A549 (cell line): ENCODE measurements around the gene SWSAP1. TPM values are rescaled to one million over a fixed set of nuclear protein-coding genes. Genes with fewer than 3 reads are reported as not detected.

Experiments used
- ATAC-seq, 2 experiments: fragments of 200-7000 bp in 1 of 2; fragments of >200 bp in 1 of 2; cut with Nextera tagmentation in 1 of 2; cut with Tn5 transposase in 1 of 2; 3 replicates each; pipeline versions ENCODE4 v1.8.0 to v1.9.1; 2018 to 2020; ENCODE audit warnings: mild to moderate bottlenecking in 1 of 2, moderate library complexity in 1 of 2
- CTCF ChIA-PET: fragments of 300-600 bp; sonication (Branson Sonifier 250); formaldehyde crosslinking; extraction: SDS; loops from one replicate; lab custom pipeline; 2021; ENCODE audit warnings: antibody characterized with exemption, inconsistent platforms; lab: Yijun Ruan, JAX
- POLR2A ChIA-PET: fragments of 350-600 bp; formaldehyde crosslinking; extraction: SDS; loops from one replicate; lab custom pipeline; 2021; ENCODE audit warnings: antibody characterized with exemption, inconsistent platforms; lab: Yijun Ruan, JAX
- DNase-seq, 2 experiments: peaks; one replicate each; pipeline versions ENCODE4 v3.0.0 to v3.0.0-alpha.2; 2011 to 2016; ENCODE audit warnings: low read depth in 1 of 2, low spot score in 1 of 2
- FAIRE-seq: peaks from 2 replicates; lab custom pipeline; 2011; peaks lifted over from hg19 to GRCh38; lab: Jason Lieb, UNC
- H3K27ac ChIP-seq, 2 experiments: fragments of >200 bp; sonication (Bioruptor Twin); formaldehyde crosslinking; 3 replicates each; pipeline ENCODE4 v1.5.1; 2016 to 2017
- H3K4me1 ChIP-seq: fragments of >200 bp; sonication (Bioruptor Twin); formaldehyde crosslinking; 3 replicates; pipeline ENCODE4 v1.6.1; 2016
- H3K4me2 ChIP-seq: fragments of >200 bp; sonication (Bioruptor Twin); formaldehyde crosslinking; 3 replicates; pipeline ENCODE4 v1.6.1; 2016
- H3K4me3 ChIP-seq: fragments of >200 bp; sonication (Bioruptor Twin); formaldehyde crosslinking; 3 replicates; pipeline ENCODE4 v1.5.1; 2016
- H3K9me3 ChIP-seq: fragments of >200 bp; sonication (Bioruptor Twin); formaldehyde crosslinking; 3 replicates; pipeline ENCODE4 v1.6.1; 2016
- BCL3 ChIP-seq: fragments of >200 bp; sonication (Bioruptor Twin); formaldehyde crosslinking; IDR thresholded peaks from 3 replicates; pipeline ENCODE4 v1.6.1; 2016
- CBX2 ChIP-seq: fragments of 200-600 bp; sonication (generic); IDR thresholded peaks from 2 replicates; pipeline ENCODE4 v1.6.1; 2016; ENCODE audit warnings: low read depth, mild to moderate bottlenecking, borderline replicate concordance
- CEBPB ChIP-seq, 2 experiments: fragments of >200 bp in 1 of 2; sonication (Bioruptor Twin) in 1 of 2; formaldehyde crosslinking in 1 of 2; IDR thresholded peaks; 2 replicates each; pipeline ENCODE4 v1.6.1; 2012 to 2016
- E2F6 ChIP-seq: IDR thresholded peaks from 2 replicates; pipeline ENCODE4 v1.6.1; 2012; ENCODE audit warnings: low read depth, borderline replicate concordance
- EHMT2 ChIP-seq: fragments of 200-600 bp; sonication (generic); IDR thresholded peaks from 2 replicates; pipeline ENCODE4 v1.6.1; 2016; ENCODE audit warnings: antibody characterized with exemption, low read depth, mild to moderate bottlenecking, moderate library complexity
- ESRRA ChIP-seq: fragments of 150-350 bp; IDR thresholded peaks from 2 replicates; pipeline ENCODE4 v1.6.1; 2014; ENCODE audit warnings: mild to moderate bottlenecking, low read length, borderline replicate concordance
- FOSL2 ChIP-seq, 2 experiments: fragments of 450-650 bp in 1 of 2; fragments of >200 bp in 1 of 2; sonication (Bioruptor Twin) in 1 of 2; formaldehyde crosslinking; IDR thresholded peaks; 2 replicates each; pipeline versions ENCODE4 v1.5.0 to v1.6.1; 2016 to 2020; ENCODE audit warnings: mild to moderate bottlenecking in 1 of 2, moderate library complexity in 1 of 2
- HMGXB4 ChIP-seq: fragments of 250-450 bp; sonication (Bioruptor Pico); IDR thresholded peaks from 2 replicates; pipeline ENCODE4 v1.5.0; 2021; ENCODE audit warnings: mild to moderate bottlenecking, moderate library complexity, borderline replicate concordance
- HOXB13 ChIP-seq: fragments of 250-450 bp; sonication (Bioruptor Pico); IDR thresholded peaks from 2 replicates; pipeline ENCODE4 v1.5.0; 2020; ENCODE audit warnings: low read depth, mild to moderate bottlenecking, moderate library complexity
- JUN ChIP-seq, 2 experiments: fragments of >200 bp; sonication (Bioruptor Twin); formaldehyde crosslinking; IDR thresholded peaks; 2 replicates in 1 of 2; 3 replicates in 1 of 2; pipeline ENCODE4 v1.6.1; 2016 to 2017
- KDM1A ChIP-seq: fragments of 200-600 bp; sonication (generic); IDR thresholded peaks from 2 replicates; pipeline ENCODE4 v1.6.1; 2016; ENCODE audit warnings: low read depth, mild to moderate bottlenecking
- MAX ChIP-seq: IDR thresholded peaks from 2 replicates; pipeline ENCODE4 v1.6.1; 2012
- MAZ ChIP-seq: fragments of 150-350 bp; IDR thresholded peaks from 2 replicates; pipeline ENCODE4 v1.6.1; 2014; ENCODE audit warnings: antibody characterized with exemption, low read depth, low read length, borderline replicate concordance
- PBX3 ChIP-seq: IDR thresholded peaks from 2 replicates; pipeline ENCODE4 v1.6.1; 2012
- POLR2A ChIP-seq: IDR thresholded peaks from 2 replicates; pipeline ENCODE4 v1.6.1; 2012; ENCODE audit warnings: mild to moderate bottlenecking, low read length
- RNF2 ChIP-seq: fragments of 200-600 bp; sonication (generic); IDR thresholded peaks from 2 replicates; pipeline ENCODE4 v1.6.1; 2016; ENCODE audit warnings: low read depth, mild to moderate bottlenecking, antibody characterized with exemption, moderate library complexity, borderline replicate concordance
- SMC3 ChIP-seq: fragments of >200 bp; sonication (Bioruptor Twin); formaldehyde crosslinking; IDR thresholded peaks from 3 replicates; pipeline ENCODE4 v1.6.1; 2018; ENCODE audit warnings: inconsistent platforms
- SREBF2 ChIP-seq: fragments of 450-650 bp; IDR thresholded peaks from 2 replicates; pipeline ENCODE4 v1.6.1; 2014; ENCODE audit warnings: mild to moderate bottlenecking, moderate library complexity
- USF2 ChIP-seq: fragments of 450-650 bp; IDR thresholded peaks from 2 replicates; pipeline ENCODE4 v1.6.1; 2014; ENCODE audit warnings: antibody characterized with exemption
- WGBS: methylation state at CpG from one replicate; pipeline ENCODE4 v1.1.6; 2017; ENCODE audit errors: missing lambda C conversion rate; 5-methylcytosine and 5-hydroxymethylcytosine counted together
- polyA plus RNA-seq, 4 experiments: library from polyadenylated mRNA; depleted of rRNA in 3 of 4; stranded (reverse); fragments of >200 nt; fragmentation: RNase III in 1 of 4; extraction: RNeasy Plus Mini Kit Qiagen cat#74134 plus additional on column Dnase treatment in 1 of 4; gene quantifications; 2 replicates in 3 of 4; 3 replicates in 1 of 4; pipeline ENCODE4 v1.2.3, GENCODE V29; 2011 to 2017

SWSAP1 gene
- polyA plus RNA-seq, 2 of the 4 experiments (the other 2 are of a cell fraction), result 1.3 to 1.5 TPM

GRCh38 chr19:11345122-11345803 lies 29.2 kb upstream of the SWSAP1 start:
- ChIA-PET POLR2A (interaction anchor here (1.8 to 2.8 kb wide), 3 partner anchors 29 to 36 kb away, joined by 15 to 19 read pairs (median 18); partner anchors contain the start of gene SWSAP1), CTCF (interaction anchor here (0.9 to 3.2 kb wide), 5 partner anchors 23 to 56 kb away, joined by 3 to 18 read pairs (median 9); no protein-coding TSS in a partner anchor)
- no peak for DNase-seq
- H3K4me1 ChIP-seq, result peaks cover 28% of the 10 kb centered on the region
- no peak for TF ChIP-seq HOXB13 (CRISPR knock-in tag)
- no peak for TF ChIP-seq SMC3
- TF ChIP-seq EHMT2, result no peak
- TF ChIP-seq MAZ, result no peak
- TF ChIP-seq E2F6, result no peak
- TF ChIP-seq ESRRA, result no peak
- TF ChIP-seq CBX2, result no peak
- TF ChIP-seq RNF2, result no peak
- TF ChIP-seq KDM1A, result no peak
- TF ChIP-seq FOSL2 (IDR thresholded peaks at IDR 0.05), result no peak
- TF ChIP-seq FOSL2 (CRISPR knock-in tag; IDR thresholded peaks at IDR 0.05), result no peak
- no peak for TF ChIP-seq PBX3
- peak in 1 of 2 experiments; percentile 27; a peak in 3 of 6 replicates for ATAC-seq
- H3K4me3 ChIP-seq, result peak overlapping the region; percentile 90
- peak overlapping the region; percentile 98 for H3K4me2 ChIP-seq
- WGBS, result 35% methylated on average over 15 of the region's 15 CpGs
- H3K27ac ChIP-seq, result peak overlapping the region; percentile 79 to 98
- 0 out of 3 replicates have a peak, but pooled peaks cover 7% of the 10 kb centered on the region for H3K9me3 ChIP-seq
- no peak for FAIRE-seq

- DNase-seq, result peak; percentile 89 to 97
- Histone ChIP-seq H3K9me3 (0 out of 3 replicates have a peak, but pooled peaks cover 7% of the 10 kb centered on the region), H3K4me1 (peaks cover 28% of the 10 kb centered on the region), H3K4me3 (peak within 1 kb of the TSS; percentile 90), H3K27ac (peak within 1 kb of the TSS; percentile 79 to 98), H3K4me2 (peak within 1 kb of the TSS; percentile 98)
- ChIA-PET POLR2A (interaction anchor here (0.6 to 2.8 kb wide), 8 partner anchors 10 to 1197 kb away, joined by 3 to 19 read pairs (median 4); partner anchors contain the start of genes ODAD3, PRKCSH and SWSAP1), CTCF (interaction anchor here (0.7 to 1.6 kb wide), 7 partner anchors 22 to 57 kb away, joined by 3 to 9 read pairs (median 4); no protein-coding TSS in a partner anchor)
- FAIRE-seq, result no peak
- TF ChIP-seq PBX3 (peak; percentile 50; the same call in 1 of the 2 replicates), POLR2A (peak; percentile 72), SREBF2 (no peak), FOSL2 (IDR thresholded peaks at IDR 0.05) (no peak), FOSL2 (CRISPR knock-in tag; IDR thresholded peaks at IDR 0.05) (peak; percentile 86), MAX (peak; percentile 73), HMGXB4 (CRISPR knock-in tag) (no peak), JUN (IDR thresholded peaks at IDR 0.05) (peak; percentile 26 to 35; a peak in 1 of 5 replicates), CEBPB (IDR thresholded peaks at IDR 0.05) (peak; percentile 73 to 88), USF2 (0 out of 2 replicates have a peak, but pooled peaks have one; percentile 6), BCL3 (0 out of 3 replicates have a peak, but pooled peaks have one; percentile 52)
- under 1% methylated on average over 10 of the region's 50 CpGs for WGBS
- peak; percentile 82 to 91 for ATAC-seq
Measured at GRCh38 chr19:11346104-11346940, 28.1 kb upstream of the SWSAP1 start, which contains the start of the genes CCDC159 and TMEM205. Gene CCDC159, plus strand, starts transcription at chr19:11346519. Its CDS starts 88 bp downstream, at chr19:11346607. Gene TMEM205, minus strand, starts transcription at chr19:11346268. Its CDS starts 649 bp downstream, at chr19:11345619.
